Measurements from ENCODE around the gene FHIP1B.

Gene FHIP1B

GRCh38 chr11:6197466-6198200, 36.8 kb downstream of the FHIP1B start:
- Histone ChIP-seq H3K36me3 (peaks cover 0 to 4% (median 0%) of the 10 kb centered on the region in 3 donors), H3K27ac (no peak overlapping the region), H3K4me3 (no peak overlapping the region), H3K9me3 (no peaks in the 10 kb centered on the region), H3K27me3 (no peaks in the 10 kb centered on the region), H3K4me1 (no peaks in the 10 kb centered on the region)
- TF ChIP-seq CTCF (IDR thresholded peaks at IDR 0.05): no peak
- intact Hi-C loops (cut with DNase I; ENCODE audit: low total_unique reads): no loop called here
- no peak for DNase-seq

GRCh38 chr11:6196396-6196795, 38.0 kb downstream of the FHIP1B start:
- H3K27ac ChIP-seq: no peak overlapping the region
- DNase-seq: no peak
- no peaks in the 10 kb centered on the region for H3K4me1 ChIP-seq
- no peaks in the 10 kb centered on the region for H3K9me3 ChIP-seq
- no peak overlapping the region for H3K4me3 ChIP-seq
- intact Hi-C loops (cut with DNase I; ENCODE audit: low total_unique reads): no loop called here
- H3K27me3 ChIP-seq: no peaks in the 10 kb centered on the region
- no peaks in the 10 kb centered on the region for H3K36me3 ChIP-seq
- TF ChIP-seq CTCF (IDR thresholded peaks at IDR 0.05): no peak

- no peak for TF ChIP-seq CTCF (IDR thresholded peaks at IDR 0.05)
- no peaks in the 10 kb centered on the region for H3K9me3 ChIP-seq
- no peaks in the 10 kb centered on the region for H3K4me1 ChIP-seq
- no peak for DNase-seq
- H3K36me3 ChIP-seq: no peaks in the 10 kb centered on the region
- no peaks in the 10 kb centered on the region for H3K27me3 ChIP-seq
- H3K27ac ChIP-seq: no peak overlapping the region
- intact Hi-C loops (cut with DNase I; ENCODE audit: low total_unique reads): no loop called here
- H3K4me3 ChIP-seq: no peak overlapping the region
Observed at GRCh38 chr11:6194065-6194581, 40.3 kb downstream of the FHIP1B start.

- no peaks in the 10 kb centered on the region for H3K36me3 ChIP-seq
Observed at GRCh38 chr11:6191742-6192141, 42.7 kb downstream of the FHIP1B start.

GRCh38 chr11:6175440-6175839, 59.0 kb downstream of the FHIP1B start:
- Histone ChIP-seq H3K9me3 (no peaks in the 10 kb centered on the region), H3K36me3 (no peaks in the 10 kb centered on the region), H3K4me1 (no peaks in the 10 kb centered on the region), H3K27me3 (no peaks in the 10 kb centered on the region), H3K4me3 (no peak overlapping the region), H3K27ac (no peak overlapping the region)
- intact Hi-C loops (cut with DNase I; ENCODE audit: low total_unique reads): no loop called here
- no peak for TF ChIP-seq CTCF (IDR thresholded peaks at IDR 0.05)
- DNase-seq: no peak

More at GRCh38 chr11:6191742-6192141, 42.7 kb downstream of the FHIP1B start:
- H3K4me1 ChIP-seq: no peaks in the 10 kb centered on the region
- DNase-seq: no peak
- no peak for TF ChIP-seq CTCF (IDR thresholded peaks at IDR 0.05)
- no peak overlapping the region for H3K4me3 ChIP-seq
- H3K27me3 ChIP-seq: no peaks in the 10 kb centered on the region
- intact Hi-C loops (cut with DNase I; ENCODE audit: low total_unique reads): no loop called here
- H3K27ac ChIP-seq: no peak overlapping the region
- H3K9me3 ChIP-seq: no peaks in the 10 kb centered on the region

All from tibial artery (tissue), 4 donors.